IMR-90 (cell line): ENCODE measurements around the gene TRIM32. TPM values are rescaled to one million over a fixed set of nuclear protein-coding genes. Genes with fewer than 3 reads are reported as not detected.
A peak's percentile ranks its signal among the peaks of the same experiment; 100 is the strongest.

Source experiments
- ATAC-seq: fragments of 200-7000 bp; cut with Tn5 transposase; 2 replicates; pipeline ENCODE4 v1.9.1; 2020; ENCODE audit warnings: low read depth, mild to moderate bottlenecking, moderate library complexity
- BruUV-seq: library from RNA; stranded (reverse); fragments of 400-500 nt; replicated peaks from 2 replicates; lab custom pipeline; 2021; lab: Mats Ljungman, UMichigan
- CTCF ChIA-PET: fragments of 300-600 bp; formaldehyde crosslinking; extraction: SDS; loops from one replicate; lab custom pipeline; 2021; ENCODE audit warnings: antibody characterized with exemption; lab: Yijun Ruan, JAX
- POLR2A ChIA-PET: fragments of 300-600 bp; sonication (Branson Sonifier 250); formaldehyde crosslinking; loops from one replicate; lab custom pipeline; 2022; ENCODE audit warnings: antibody characterized with exemption; ENCODE audit not compliant: unreplicated experiment; lab: Charles Lee
- DNase-seq: peaks from one replicate; pipeline ENCODE4 v3.0.0; 2013
- H2AFZ ChIP-seq: replicated peaks from 2 replicates; pipeline ENCODE3; 2013; ENCODE audit warnings: low read length, mild to moderate bottlenecking; ENCODE audit not compliant: poor library complexity
- H2AK5ac ChIP-seq: 2 replicates; pipeline ENCODE4 v1.6.1; 2013; ENCODE audit warnings: low read depth, low read length, inconsistent platforms
- H2AK9ac ChIP-seq: replicated peaks from 2 replicates; pipeline ENCODE3; 2013; ENCODE audit warnings: mild to moderate bottlenecking, low read depth, low read length, moderate library complexity; ENCODE audit not compliant: poor library complexity
- H2BK120ac ChIP-seq: 2 replicates; pipeline ENCODE4 v1.6.1; 2013; ENCODE audit warnings: low read depth, low read length, inconsistent platforms
- H2BK15ac ChIP-seq: 3 replicates; pipeline ENCODE4 v1.6.1; 2013; ENCODE audit warnings: low read depth, low read length, inconsistent platforms
- H2BK20ac ChIP-seq: 2 replicates; pipeline ENCODE4 v1.6.1; 2013; ENCODE audit warnings: low read depth, mild to moderate bottlenecking, inconsistent platforms, low read length, moderate library complexity
- H2BK5ac ChIP-seq: 2 replicates; pipeline ENCODE4 v1.6.1; 2013; ENCODE audit warnings: mild to moderate bottlenecking, low read depth, low read length, inconsistent platforms; ENCODE audit not compliant: poor library complexity, severe bottlenecking
- H3K14ac ChIP-seq: replicated peaks from 2 replicates; pipeline ENCODE4 v1.6.1; 2013; ENCODE audit warnings: low read depth, low read length, inconsistent platforms
- H3K18ac ChIP-seq: 2 replicates; pipeline ENCODE4 v1.6.1; 2013; ENCODE audit warnings: low read depth, low read length, control low read depth
- H3K23ac ChIP-seq: 2 replicates; pipeline ENCODE4 v1.6.1; 2013; ENCODE audit warnings: low read depth, low read length, inconsistent platforms
- H3K27ac ChIP-seq: 2 replicates; pipeline ENCODE4 v1.5.1; 2013; ENCODE audit warnings: mild to moderate bottlenecking, control low read depth, low read length; ENCODE audit not compliant: insufficient read depth
- H3K27me3 ChIP-seq: 2 replicates; pipeline ENCODE4 v1.6.1; 2013; ENCODE audit warnings: low read length; ENCODE audit not compliant: control insufficient read depth, insufficient read depth
- H3K36me3 ChIP-seq: 2 replicates; pipeline ENCODE4 v1.6.1; 2013; ENCODE audit warnings: low read length, mixed read lengths; ENCODE audit not compliant: control insufficient read depth, insufficient read depth
- H3K4ac ChIP-seq: 2 replicates; pipeline ENCODE4 v1.6.1; 2013; ENCODE audit warnings: low read depth, low read length, inconsistent platforms
- H3K4me1 ChIP-seq: 2 replicates; pipeline ENCODE4 v1.6.1; 2013; ENCODE audit warnings: low read length, mixed read lengths; ENCODE audit not compliant: control insufficient read depth, insufficient read depth
- H3K4me2 ChIP-seq: 2 replicates; pipeline ENCODE4 v1.6.1; 2013; ENCODE audit warnings: low read depth, mild to moderate bottlenecking, control low read depth, low read length, moderate library complexity
- H3K4me3 ChIP-seq: 2 replicates; pipeline ENCODE4 v1.5.1; 2013; ENCODE audit warnings: low read depth, mild to moderate bottlenecking, control low read depth, low read length, moderate library complexity; ENCODE audit not compliant: insufficient read depth
- H3K56ac ChIP-seq: 2 replicates; pipeline ENCODE4 v1.6.1; 2013; ENCODE audit warnings: low read length, inconsistent platforms; ENCODE audit not compliant: insufficient read depth; ENCODE audit errors: extremely low read depth
- H3K79me1 ChIP-seq, 2 experiments: 2 replicates each; pipeline ENCODE4 v1.6.1; 2013; ENCODE audit warnings: low read length in 2 of 2, inconsistent platforms in 1 of 2, low read depth in 1 of 2
- H3K9ac ChIP-seq: 2 replicates; pipeline ENCODE4 v1.6.1; 2013; ENCODE audit warnings: low read depth, low read length, control low read depth
- H3K9me1 ChIP-seq: 2 replicates; pipeline ENCODE4 v1.6.1; 2013; ENCODE audit warnings: low read length, inconsistent platforms; ENCODE audit not compliant: insufficient read depth
- H3K9me3 ChIP-seq: 2 replicates; pipeline ENCODE4 v1.6.1; 2013; ENCODE audit warnings: low read length; ENCODE audit not compliant: control insufficient read depth, insufficient read depth
- H4K20me1 ChIP-seq: 2 replicates; pipeline ENCODE4 v1.6.1; 2013; ENCODE audit warnings: low read length, inconsistent platforms; ENCODE audit not compliant: insufficient read depth
- H4K5ac ChIP-seq: 2 replicates; pipeline ENCODE4 v1.6.1; 2013; ENCODE audit warnings: mild to moderate bottlenecking, low read depth, low read length, control low read depth
- H4K8ac ChIP-seq, 2 experiments: 2 replicates each; pipeline ENCODE4 v1.6.1; 2013; ENCODE audit warnings: low read depth in 2 of 2, low read length in 2 of 2, control low read depth in 1 of 2, inconsistent platforms in 1 of 2
- H4K91ac ChIP-seq: 2 replicates; pipeline ENCODE4 v1.6.1; 2013; ENCODE audit warnings: low read depth, low read length, inconsistent platforms; ENCODE audit not compliant: insufficient read depth
- CEBPB ChIP-seq: IDR thresholded peaks from 2 replicates; pipeline ENCODE4 v1.6.1; 2012; ENCODE audit warnings: low read depth, low read length, improper control_type of control experiment
- MAFK ChIP-seq: IDR thresholded peaks from 2 replicates; pipeline ENCODE4 v1.6.1; 2012; ENCODE audit warnings: low read depth, low read length, improper control_type of control experiment
- NFE2L2 ChIP-seq: fragments of 150-350 bp; IDR thresholded peaks from 2 replicates; pipeline ENCODE4 v1.6.1; 2016; ENCODE audit warnings: low read depth, mild to moderate bottlenecking, low read length
- WGBS, 2 experiments: methylation state at CpG; one replicate each; pipeline versions ENCODE4 v1.1.5 to v1.1.7; 2013; ENCODE audit warnings: missing lambda C conversion rate in 2 of 2; ENCODE audit not compliant: insufficient read length in 1 of 2; ENCODE audit errors: extremely low coverage in 2 of 2; 5-methylcytosine and 5-hydroxymethylcytosine counted together
- dilution Hi-C: fragments of 300-500 bp; cut with HindIII; formaldehyde crosslinking; loops from one replicate; pipeline ENCODE4 v1.14.3; 2018; ENCODE audit warnings: low sequenced_read_pairs; ENCODE audit not compliant: unreplicated experiment
- in situ Hi-C: fragments of 300-500 bp; cut with MboI; formaldehyde crosslinking; loops from 3 replicates; pipeline ENCODE4 v1.14.3; 2019; ENCODE audit warnings: low sequenced_read_pairs, inconsistent platforms, mixed read lengths
- intact Hi-C: fragments of 100-400 bp; cut with micrococcal nuclease; formaldehyde crosslinking; loops from 2 replicates; pipeline ENCODE4 v1.10.0; 2022
- polyA plus RNA-seq, 3 experiments: library from polyadenylated mRNA; depleted of rRNA; stranded (reverse); fragments of >200 nt; gene quantifications; 2 replicates each; pipeline ENCODE4 v1.2.3, GENCODE V29; 2012; ENCODE audit warnings: low replicate concordance in 1 of 3
- total RNA-seq: library from RNA; depleted of rRNA; stranded (reverse); fragments of >200 nt; gene quantifications from 2 replicates; pipeline ENCODE4 v1.2.3, GENCODE V29; 2012

The TRIM32 gene
- total and polyA plus RNA-seq, 2 of the 4 experiments (the other 2 are of a cell fraction) = 12.8 to 31.0 TPM

DNA sequence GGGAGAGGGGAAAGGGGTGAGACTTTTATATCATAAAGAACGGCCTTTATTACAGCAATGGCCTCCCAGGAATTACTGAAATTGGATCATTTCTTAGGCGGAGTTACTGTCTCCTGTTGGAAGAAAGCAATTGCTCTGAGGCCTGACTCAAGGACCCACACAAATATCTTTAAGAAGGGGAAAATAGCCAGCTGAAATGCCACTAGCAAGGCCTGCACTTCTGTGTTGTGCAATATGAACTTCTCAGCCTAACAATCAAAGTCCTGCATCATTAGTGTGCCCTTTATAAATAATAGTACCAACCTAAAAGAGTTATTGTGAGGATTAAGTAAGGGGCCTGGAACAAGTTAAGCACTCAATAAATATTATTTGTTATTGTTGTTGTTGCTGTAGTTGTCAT, 30.1 kb upstream of the TRIM32 start:
- dilution Hi-C loops = no loop called here
- Histone ChIP-seq H3K79me1 (no peaks in the 10 kb centered on the region), H4K8ac (no peak overlapping the region), H3K56ac (no peak overlapping the region), H3K27ac (no peak overlapping the region), H2AK9ac (no peak overlapping the region), H3K9me3 (no peaks in the 10 kb centered on the region), H3K4me1 (peaks cover 6% of the 10 kb centered on the region), H2BK15ac (no peak overlapping the region), H3K27me3 (no peaks in the 10 kb centered on the region), H3K4me2 (no peak overlapping the region), H2BK120ac (no peak overlapping the region), H3K4me3 (no peak overlapping the region), H3K36me3 (no peaks in the 10 kb centered on the region), H3K4ac (no peak overlapping the region), H4K20me1 (no peaks in the 10 kb centered on the region), H2AFZ (no peak overlapping the region), H4K91ac (no peak overlapping the region), H3K18ac (no peak overlapping the region), H3K14ac (no peak overlapping the region), H3K23ac (no peak overlapping the region), H4K5ac (no peak overlapping the region), H2AK5ac (no peak overlapping the region), H2BK5ac (no peak overlapping the region), H3K9ac (no peak overlapping the region), H2BK20ac (no peak overlapping the region), H3K9me1 (no peaks in the 10 kb centered on the region)
- intact Hi-C loops = loop anchor here (10.0 kb wide), 1 partner anchor 252 kb away; no protein-coding TSS in a partner anchor
- in situ Hi-C loops = loop anchor here (10.0 kb wide), 1 partner anchor 1062 kb away; no protein-coding TSS in a partner anchor
- ChIA-PET CTCF (no interaction called here), POLR2A (no interaction called here)
- no CpG with 5 or more reads among the region's 2 CpGs for WGBS, 2 experiments
- BruUV-seq = no TSS peak
- TF ChIP-seq NFE2L2 (no peak), CEBPB (peak; percentile 57; the same call in 1 of the 2 replicates), MAFK (no peak)
- ATAC-seq = no peak
- peak; percentile 12 for DNase-seq
